GM18868 (cell line): Measurements from ENCODE around the gene CES4A.

Source experiments
- ATAC-seq: cut with Tn5 transposase; IDR thresholded peaks from one replicate; pipeline ENCODE4 v1.9.1; 2021; ENCODE audit warnings: mild to moderate bottlenecking, moderate library complexity; ENCODE audit not compliant: unreplicated experiment

Gene CES4A

DNA sequence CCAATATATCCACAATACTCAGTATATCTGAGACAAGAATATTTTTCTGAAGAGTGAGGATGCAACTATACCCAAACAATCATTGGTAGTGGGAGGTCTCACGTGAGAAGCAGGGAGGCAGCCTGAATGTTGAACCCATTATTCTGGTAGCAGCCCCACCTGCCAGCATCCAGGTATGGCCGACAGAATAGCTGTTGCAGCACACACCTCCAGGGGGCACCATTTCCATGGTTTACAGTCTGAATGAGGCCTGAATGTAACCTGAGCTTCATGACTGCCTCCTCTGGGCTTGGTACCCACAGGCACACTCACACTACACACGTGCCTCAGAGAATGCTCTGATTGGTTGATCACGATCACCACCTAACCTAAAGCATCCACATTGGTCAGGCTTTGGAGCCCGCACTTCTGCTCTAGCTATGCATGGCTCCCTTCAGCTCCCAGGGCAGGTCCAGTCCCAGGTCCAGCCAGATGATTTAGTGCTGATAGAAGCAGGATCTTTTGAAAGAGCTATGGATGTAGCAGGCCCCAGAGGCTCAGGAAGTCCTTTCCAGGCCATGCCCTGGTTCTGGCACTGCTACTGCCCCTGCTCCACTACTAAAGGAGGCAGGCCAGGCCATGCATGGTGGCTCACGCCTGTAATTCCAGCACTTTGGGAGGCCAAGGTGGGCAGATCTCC, 29.6 kb downstream of the CES4A start:
- ATAC-seq = peak; percentile 92

- no peak for ATAC-seq
These were observed 30.8 kb downstream of the CES4A start for GRCh38 chr16:67019171-67019570.

- no peak for ATAC-seq
These were observed 32.9 kb downstream of the CES4A start for GRCh38 chr16:67021321-67021720.

DNA sequence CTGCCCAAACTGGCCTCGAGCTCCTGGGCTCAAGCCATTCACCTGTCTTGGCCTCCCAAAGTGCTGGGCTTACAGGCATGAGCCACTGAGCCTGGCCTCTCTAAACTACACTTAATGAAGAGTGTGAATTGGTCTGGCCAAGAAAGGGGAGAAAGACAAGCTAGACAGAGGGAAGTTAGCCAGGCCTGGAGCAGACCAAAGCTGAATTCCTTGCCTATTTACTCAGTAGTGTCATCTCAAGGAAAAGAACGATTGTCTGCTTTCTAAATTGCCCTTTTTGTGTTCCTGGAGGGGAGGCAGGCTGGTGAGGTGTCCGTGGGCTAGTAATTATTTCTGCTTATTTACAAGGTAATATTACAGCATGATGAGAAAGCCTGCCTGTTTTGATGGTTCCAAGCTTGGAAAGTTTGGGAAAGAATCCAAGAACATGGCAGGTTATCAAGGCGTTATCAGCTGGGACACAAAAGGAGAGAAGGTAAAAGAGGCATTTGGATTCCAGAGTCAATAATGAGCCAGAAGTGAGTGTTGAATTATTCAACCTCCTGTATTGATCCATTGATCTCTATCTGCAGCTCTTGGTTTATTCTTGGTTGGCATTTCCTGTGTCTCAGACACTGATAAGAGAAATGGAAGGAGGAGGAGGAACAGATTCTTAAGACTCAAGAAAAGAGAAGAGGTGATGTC, 34.3 kb downstream of the CES4A start:
- ATAC-seq = no peak

DNA sequence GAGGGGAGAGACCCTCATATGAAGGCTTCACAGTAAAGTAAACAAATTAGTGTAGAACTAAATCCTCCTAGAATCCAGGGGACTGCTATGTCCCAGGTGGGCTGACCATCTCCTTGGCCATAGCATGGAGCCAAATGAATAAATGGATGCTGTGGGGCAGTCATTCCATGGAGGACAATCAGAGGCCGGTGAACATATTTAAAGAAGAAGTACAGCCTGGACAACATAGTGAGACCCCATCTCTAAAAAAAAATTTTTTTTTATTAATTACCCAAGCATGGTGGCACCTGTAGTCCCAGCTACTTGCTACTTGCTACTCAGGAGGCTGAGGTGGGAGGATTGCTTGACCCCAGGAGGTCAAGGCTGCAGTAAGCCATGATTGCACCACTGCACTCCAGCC, 35.3 kb downstream of the CES4A start:
- ATAC-seq = no peak

DNA sequence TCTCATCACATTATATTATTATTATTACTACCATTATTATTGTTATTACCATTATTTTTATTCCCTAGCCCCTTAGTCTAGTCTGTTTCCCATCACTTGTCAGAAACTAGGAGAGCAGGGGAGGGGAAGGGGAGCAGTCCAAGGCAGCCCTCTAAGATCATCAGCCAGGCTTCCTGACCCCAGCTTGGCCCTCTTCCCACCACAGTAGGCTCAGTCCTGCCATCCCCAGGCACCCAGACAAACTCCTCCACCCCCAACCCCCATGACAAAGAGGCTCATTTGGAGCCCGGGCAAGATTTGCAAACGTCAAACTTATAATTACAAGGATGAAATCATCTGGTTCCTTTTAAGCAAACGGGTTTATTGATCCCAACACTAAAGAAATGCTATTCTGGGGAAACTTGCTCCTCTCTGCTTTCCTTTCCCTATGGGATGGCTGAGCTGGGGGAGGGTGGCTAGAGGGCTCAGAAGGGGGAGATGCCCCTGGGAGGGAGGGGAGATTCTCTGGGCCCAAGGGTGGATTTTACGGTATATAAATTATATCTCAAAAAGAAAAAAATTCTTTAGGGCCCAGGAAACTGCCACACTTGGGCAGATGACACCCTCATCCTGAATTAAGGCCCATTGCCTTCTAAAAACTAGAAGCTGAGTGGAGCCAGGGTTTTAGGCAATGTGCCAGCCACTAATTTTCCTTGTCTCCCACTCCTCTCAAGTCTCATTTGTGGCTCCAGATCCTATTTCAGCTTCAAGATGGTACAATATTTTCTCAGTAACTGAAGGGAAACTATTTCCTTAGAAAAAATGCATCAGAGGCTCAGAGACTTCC, 36.2 kb downstream of the CES4A start:
- no peak for ATAC-seq

DNA sequence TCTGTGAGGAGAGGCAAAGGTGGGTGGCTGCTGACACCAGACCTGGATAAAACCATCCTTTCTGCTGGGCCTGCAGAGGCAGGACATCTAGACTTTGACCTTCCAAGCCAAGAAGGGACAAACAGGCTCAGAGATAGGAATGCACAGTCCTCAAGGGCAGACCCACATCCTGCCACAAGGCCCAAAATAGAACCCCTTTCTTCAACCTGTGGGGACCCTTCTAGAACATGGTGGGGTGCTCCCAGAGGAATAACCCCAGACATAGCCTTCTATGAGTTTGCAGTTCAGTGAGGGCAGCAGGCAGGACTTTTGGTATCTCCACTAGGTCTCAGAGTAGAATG, 36.8 kb downstream of the CES4A start:
- no peak for ATAC-seq

DNA sequence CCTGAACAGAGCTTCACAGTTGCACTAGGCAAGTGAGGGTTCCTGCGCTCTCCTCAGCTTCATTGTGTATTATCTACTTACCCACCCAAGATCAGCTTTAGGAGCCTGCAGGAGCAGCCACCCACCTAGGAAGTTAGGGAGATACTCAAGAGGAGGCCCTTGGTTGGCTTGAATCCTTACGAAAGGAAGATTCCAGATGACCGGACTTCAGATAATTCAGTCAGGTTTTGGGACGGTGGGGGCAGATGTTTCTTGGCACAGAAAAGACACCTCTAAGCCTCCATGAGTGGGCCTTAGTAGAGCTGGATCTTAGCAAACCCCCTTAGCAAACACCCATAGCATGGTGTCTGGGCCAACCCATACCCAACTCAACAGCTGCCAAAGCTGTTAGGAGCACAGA, 38.2 kb downstream of the CES4A start:
- no peak for ATAC-seq

DNA sequence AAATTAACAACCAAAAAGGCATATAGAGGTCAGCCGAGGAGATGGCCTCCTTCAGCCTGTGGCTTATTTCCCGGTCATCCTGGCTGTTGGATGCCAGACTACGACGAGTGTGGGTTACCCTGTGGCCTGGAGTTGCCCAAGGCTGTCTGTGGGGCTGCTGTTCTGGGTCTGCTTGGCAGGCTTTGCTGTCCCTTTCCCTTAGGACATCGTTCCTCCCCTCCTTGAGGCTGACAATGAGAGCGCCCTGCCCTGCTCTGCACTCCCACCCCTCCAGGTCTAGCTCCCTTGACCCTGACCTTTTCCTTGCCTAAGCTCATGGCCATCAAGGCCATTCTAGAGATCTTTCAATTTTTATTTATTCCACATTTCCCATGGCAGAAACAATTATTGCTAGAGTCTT, 38.7 kb downstream of the CES4A start:
- ATAC-seq = no peak

DNA sequence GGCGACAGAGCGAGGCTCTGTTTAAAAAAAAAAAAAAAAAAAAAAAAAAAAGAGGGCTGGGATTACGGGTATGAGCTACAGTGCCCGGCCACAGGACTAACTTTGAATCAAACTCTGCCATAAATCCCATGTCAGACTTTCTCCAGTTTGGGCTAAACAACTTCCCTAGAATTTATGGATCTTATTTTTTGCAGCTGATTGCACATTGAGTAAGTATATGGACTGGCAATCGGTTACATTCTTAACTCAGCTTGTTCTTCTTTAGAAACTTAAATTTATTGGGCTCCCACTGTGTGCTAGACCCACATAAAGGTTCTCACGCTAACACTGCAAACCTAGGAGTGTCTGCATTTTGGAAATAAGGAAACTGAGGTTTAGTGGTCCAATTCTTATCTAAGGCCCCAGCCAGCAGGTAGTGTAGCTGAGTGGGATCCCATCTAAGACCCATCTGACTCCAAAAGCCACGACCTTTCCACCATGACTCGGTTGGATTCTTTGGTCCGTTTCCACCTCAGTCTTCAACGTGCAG, 39.8 kb downstream of the CES4A start:
- ATAC-seq = no peak

GRCh38 chr16:67028696-67029253, 40.4 kb downstream of the CES4A start, which contains the start of gene CBFB:
TSS of gene CBFB (plus strand) at chr16:67029149. CDS start at chr16:67029408, 259 bp downstream.
- ATAC-seq = peak; percentile 82

DNA sequence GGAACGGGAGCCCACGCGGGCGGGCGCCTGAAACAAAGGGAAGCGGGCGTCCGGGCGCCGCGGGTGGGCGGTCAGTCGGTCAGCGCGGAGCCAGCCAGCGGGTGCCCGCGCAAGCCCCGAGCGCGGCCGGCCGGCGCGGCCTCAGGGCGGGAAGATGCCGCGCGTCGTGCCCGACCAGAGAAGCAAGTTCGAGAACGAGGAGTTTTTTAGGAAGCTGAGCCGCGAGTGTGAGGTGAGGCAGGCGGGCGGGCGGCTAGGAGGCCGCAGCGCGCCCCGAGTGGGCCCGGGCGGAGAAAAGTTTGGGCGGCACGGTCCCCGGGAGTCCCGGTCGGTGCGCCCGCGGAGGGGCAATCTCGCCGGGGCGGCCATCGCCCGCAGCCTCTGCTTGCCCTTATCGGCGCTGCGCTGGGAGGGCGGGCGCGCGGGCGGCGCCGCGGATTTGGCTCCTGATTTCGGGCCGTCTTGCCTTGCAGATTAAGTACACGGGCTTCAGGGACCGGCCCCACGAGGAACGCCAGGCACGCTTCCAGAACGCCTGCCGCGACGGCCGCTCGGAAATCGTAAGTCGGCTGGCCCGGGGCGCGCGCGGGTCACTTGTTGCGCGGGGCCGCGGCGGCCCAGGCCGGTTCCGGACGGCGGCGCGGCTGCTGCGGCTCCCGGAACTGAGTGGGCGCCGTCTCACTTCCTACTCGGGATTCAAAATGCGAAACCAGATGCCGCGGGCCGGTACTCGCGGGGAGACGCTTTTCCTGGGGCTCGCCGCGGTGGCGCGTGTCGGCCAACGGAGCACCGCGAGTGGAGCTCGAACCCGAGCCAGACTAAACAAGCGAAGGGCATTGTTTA, 41.1 kb downstream of the CES4A start:
- ATAC-seq = peak; percentile 33

DNA sequence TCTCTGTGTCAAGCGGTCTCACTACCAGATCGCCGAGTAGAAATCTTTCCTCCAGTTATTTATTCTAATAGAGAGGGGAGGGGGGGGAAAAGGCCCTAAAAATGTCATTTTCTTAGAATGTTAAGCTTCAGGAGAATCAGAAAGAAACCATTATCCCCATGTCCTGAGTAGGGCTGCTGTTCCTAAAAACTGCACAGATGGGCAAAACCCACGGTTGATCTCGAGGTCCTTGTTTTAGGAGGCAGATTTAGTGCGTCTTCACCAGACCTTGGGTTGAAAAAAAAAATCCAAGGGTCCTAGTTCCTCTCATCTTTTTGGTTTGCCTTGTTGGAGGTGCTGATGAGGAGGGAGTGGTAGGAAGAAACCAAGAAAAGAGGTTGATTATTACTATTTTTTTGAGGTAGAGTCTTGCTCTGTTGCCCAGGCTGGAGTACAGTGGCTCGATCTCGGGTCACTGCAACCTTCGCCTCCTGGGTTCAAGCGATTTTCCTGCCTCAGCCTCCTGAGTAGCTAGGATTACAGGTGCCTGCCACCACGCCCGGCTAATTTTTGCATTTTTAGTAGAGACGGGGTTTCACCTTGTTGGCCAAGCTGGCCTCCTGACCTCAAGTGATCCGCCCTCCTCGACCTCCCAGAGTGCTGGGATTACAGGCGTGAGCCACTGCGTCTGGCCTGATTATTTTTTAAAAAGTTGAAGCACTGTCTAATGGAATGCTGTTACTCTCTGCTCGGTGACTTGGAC, 42.0 kb downstream of the CES4A start:
- no peak for ATAC-seq

GRCh38 chr16:67034487-67034886, 46.1 kb downstream of the CES4A start:
- no peak for ATAC-seq

DNA sequence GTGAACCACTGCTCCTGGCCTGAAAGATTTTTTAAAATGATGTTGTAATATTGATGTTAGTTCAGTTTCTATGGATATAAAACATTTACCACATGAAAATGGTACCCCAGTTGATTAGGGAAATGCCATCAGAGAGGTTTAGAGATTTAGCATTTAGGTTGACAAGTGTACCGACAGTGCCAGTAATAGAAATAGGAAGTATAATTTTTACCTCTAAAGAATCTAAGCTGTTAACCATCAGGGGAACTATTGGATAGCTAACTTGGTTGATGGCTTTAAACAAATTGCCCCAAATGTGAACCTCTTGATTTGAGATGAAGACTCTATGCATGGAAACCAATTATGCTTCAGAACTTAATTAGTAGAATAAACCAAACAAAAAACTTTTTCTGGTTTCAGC, 47.0 kb downstream of the CES4A start:
- no peak for ATAC-seq

- ATAC-seq = no peak
These were observed 47.9 kb downstream of the CES4A start for GRCh38 chr16:67036323-67036741.

DNA sequence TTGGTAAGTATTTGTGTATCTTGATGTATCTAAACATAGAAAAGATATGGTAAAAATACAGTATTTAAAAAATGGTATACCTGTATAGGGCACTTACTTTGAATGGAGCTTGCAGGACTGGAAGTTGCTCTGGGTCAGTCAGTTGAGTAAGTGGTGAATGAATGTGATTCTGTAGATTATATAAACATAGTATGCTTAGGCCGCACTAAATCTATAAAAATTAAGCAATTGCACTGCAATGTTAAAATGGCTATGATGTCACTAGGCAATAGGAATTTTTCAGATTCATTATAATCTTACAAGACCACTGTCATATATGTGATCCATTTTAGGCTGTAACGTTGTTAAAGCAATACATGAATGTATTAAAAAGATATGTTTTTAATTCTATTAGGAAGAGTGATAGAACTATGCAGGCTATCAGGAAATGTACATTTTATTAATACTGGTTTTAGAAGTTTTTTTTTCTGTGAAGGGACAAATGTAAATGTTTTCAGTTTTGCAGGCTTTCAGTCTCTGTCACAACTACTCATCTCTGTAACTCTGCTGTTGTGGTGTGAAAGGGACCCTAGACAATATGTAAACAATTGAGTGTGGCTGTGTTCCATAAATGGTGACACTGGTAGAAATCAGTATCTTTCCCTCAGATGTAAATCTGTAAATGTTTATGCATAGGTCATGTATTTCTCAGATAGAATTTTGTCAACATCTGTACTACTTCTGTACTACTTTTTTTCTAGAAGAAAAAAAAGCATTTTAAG, 51.1 kb downstream of the CES4A start:
- no peak for ATAC-seq

DNA sequence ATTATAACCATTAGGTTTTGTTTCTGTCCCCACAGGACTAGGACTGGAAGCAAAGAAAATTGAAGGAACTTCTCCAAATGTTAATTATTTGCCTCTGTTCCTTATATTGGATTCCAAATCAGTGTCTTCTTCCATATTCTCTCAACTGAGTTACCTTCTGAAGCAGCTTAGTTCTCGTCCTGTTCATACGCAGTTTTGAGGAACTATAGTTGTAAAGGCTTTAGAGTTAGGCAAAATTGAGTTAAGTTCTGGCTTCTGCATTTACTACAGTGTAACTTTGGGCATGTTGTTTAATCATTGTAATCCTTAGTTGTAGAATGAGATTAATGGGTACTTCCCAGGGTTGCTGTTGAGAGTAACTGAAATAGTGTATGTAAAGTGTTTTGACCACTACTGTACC, 51.8 kb downstream of the CES4A start:
- no peak for ATAC-seq

DNA sequence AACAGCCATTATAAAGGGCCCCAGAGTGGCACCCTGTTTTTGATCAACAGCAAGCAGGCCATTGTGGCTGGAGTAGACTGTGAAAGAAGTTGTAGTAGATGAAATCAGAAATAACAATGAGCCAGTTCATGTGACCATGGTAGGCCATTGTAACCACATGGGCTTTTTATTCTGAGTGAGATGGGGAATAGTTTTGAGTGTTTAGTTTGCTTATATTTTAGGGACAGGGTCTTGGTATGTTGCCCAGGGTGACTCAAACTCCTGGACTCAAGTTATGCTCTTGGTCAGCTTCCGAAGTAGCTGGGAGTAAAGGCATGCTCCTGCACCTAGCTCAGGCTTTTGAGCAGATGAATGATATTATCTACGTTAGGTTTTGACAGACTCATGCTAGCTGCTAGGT, 52.5 kb downstream of the CES4A start:
- ATAC-seq = no peak
